Liver (tissue), 9 donors: ENCODE measurements around the gene ARHGAP12. TPM values are rescaled to one million over a fixed set of nuclear protein-coding genes. Genes with fewer than 3 reads are reported as not detected.

Source experiments
- DNase-seq: peaks from one replicate; pipeline ENCODE4 v3.0.0-alpha.2; 2017; ENCODE audit warnings: low spot score
- H3K27ac ChIP-seq, 2 donors: one replicate each; pipeline ENCODE4 v1.7.0; 2013; ENCODE audit warnings: inconsistent platforms in 2 of 2, low read length in 2 of 2, control low read depth in 1 of 2, low read depth in 1 of 2, mild to moderate bottlenecking in 1 of 2
- H3K27me3 ChIP-seq, 4 donors: one replicate each; pipeline versions ENCODE4 v1.6.1 to v1.7.0; 2013; ENCODE audit warnings: low read length in 3 of 4, inconsistent platforms in 1 of 4, mild to moderate bottlenecking in 1 of 4, moderate library complexity in 1 of 4; ENCODE audit not compliant: control insufficient read depth in 4 of 4, insufficient read depth in 4 of 4
- H3K36me3 ChIP-seq, 4 donors: one replicate each; pipeline versions ENCODE4 v1.6.1 to v1.7.0; 2013; ENCODE audit warnings: low read length in 3 of 4, mild to moderate bottlenecking in 3 of 4, low read depth in 1 of 4, moderate library complexity in 1 of 4; ENCODE audit not compliant: control insufficient read depth in 4 of 4, insufficient read depth in 3 of 4
- H3K4me1 ChIP-seq, 4 donors: one replicate each; pipeline versions ENCODE4 v1.6.1 to v1.7.0; 2013; ENCODE audit warnings: low read length in 3 of 4, mild to moderate bottlenecking in 3 of 4, moderate library complexity in 1 of 4; ENCODE audit not compliant: control insufficient read depth in 4 of 4, insufficient read depth in 4 of 4
- H3K4me3 ChIP-seq, 3 donors: one replicate each; pipeline versions ENCODE4 v1.6.1 to v1.7.0; 2013; ENCODE audit warnings: low read length in 3 of 3, control low read depth in 1 of 3, low read depth in 1 of 3, mild to moderate bottlenecking in 1 of 3
- H3K9ac ChIP-seq, 2 donors: one replicate each; pipeline ENCODE4 v1.7.0; 2013; ENCODE audit warnings: low read length in 2 of 2, mild to moderate bottlenecking in 2 of 2, moderate library complexity in 2 of 2, control low read depth in 1 of 2, low read depth in 1 of 2
- H3K9me3 ChIP-seq, 4 donors: one replicate each; pipeline versions ENCODE4 v1.6.1 to v1.7.0; 2013; ENCODE audit warnings: low read length in 3 of 4; ENCODE audit not compliant: control insufficient read depth in 4 of 4
- ATF3 ChIP-seq: IDR thresholded peaks from 2 replicates; pipeline ENCODE4 v1.6.1; 2016; ENCODE audit warnings: antibody characterized with exemption
- CTCF ChIP-seq: fragments of 150-350 bp; IDR thresholded peaks from 2 replicates; pipeline ENCODE4 v1.5.1; 2017; ENCODE audit warnings: improper control_type of control experiment, low read depth, low read length; ENCODE audit not compliant: missing input control
- FOXA1 ChIP-seq: IDR thresholded peaks from 2 replicates; pipeline ENCODE4 v1.6.1; 2016; ENCODE audit warnings: antibody characterized with exemption
- GABPA ChIP-seq, 2 donors: IDR thresholded peaks in 1 of 2; conservative IDR thresholded peaks in 1 of 2; 2 replicates each; pipeline ENCODE4 v1.6.1; 2016; ENCODE audit warnings: antibody characterized with exemption in 2 of 2, mild to moderate bottlenecking in 1 of 2, moderate library complexity in 1 of 2
- HNF4A ChIP-seq, 2 donors: conservative IDR thresholded peaks; 2 replicates each; pipeline ENCODE4 v1.6.1; 2016; ENCODE audit warnings: antibody characterized with exemption in 2 of 2, mild to moderate bottlenecking in 2 of 2
- HNF4G ChIP-seq: IDR thresholded peaks from 2 replicates; pipeline ENCODE4 v1.6.1; 2016; ENCODE audit warnings: antibody characterized with exemption
- JUND ChIP-seq, 2 donors: IDR thresholded peaks; 2 replicates each; pipeline ENCODE4 v1.6.1; 2016; ENCODE audit warnings: antibody characterized with exemption in 2 of 2
- MAX ChIP-seq: IDR thresholded peaks from 2 replicates; pipeline ENCODE4 v1.6.1; 2016; ENCODE audit warnings: antibody characterized with exemption
- NR2F2 ChIP-seq: IDR thresholded peaks from 2 replicates; pipeline ENCODE4 v1.6.1; 2016; ENCODE audit warnings: antibody characterized with exemption
- RAD21 ChIP-seq, 2 donors: IDR thresholded peaks; 2 replicates each; pipeline ENCODE4 v1.6.1; 2016; ENCODE audit warnings: antibody characterized with exemption in 2 of 2, mild to moderate bottlenecking in 2 of 2
- RXRA ChIP-seq, 2 donors: IDR thresholded peaks; 2 replicates each; pipeline ENCODE4 v1.6.1; 2017 to 2018; ENCODE audit warnings: antibody characterized with exemption in 2 of 2, mild to moderate bottlenecking in 1 of 2
- YY1 ChIP-seq: IDR thresholded peaks from 2 replicates; pipeline ENCODE4 v1.6.1; 2016; ENCODE audit warnings: antibody characterized with exemption, mild to moderate bottlenecking
- ZBTB33 ChIP-seq: IDR thresholded peaks from 2 replicates; pipeline ENCODE4 v1.6.1; 2016; ENCODE audit warnings: antibody characterized with exemption
- WGBS: extraction: QIAGEN DNeasy Blood & Tissue Kit; methylation state at CpG from one replicate; pipeline ENCODE4 v1.1.7; 2013; 5-methylcytosine and 5-hydroxymethylcytosine counted together
- polyA plus RNA-seq, 2 donors: library from polyadenylated mRNA; stranded (reverse) in 1 of 2; unstranded in 1 of 2; fragments of 200-250 nt in 1 of 2; fragments of >200 nt in 1 of 2; fragmentation: Nextera tagmentation in 1 of 2; extraction: Ambion mirVana in 1 of 2; gene quantifications; one replicate each; pipeline versions ENCODE4 v1.2.1 to v1.2.3, GENCODE V29; 2013 to 2015
- total RNA-seq, 2 donors: library from RNA; depleted of rRNA; stranded (reverse); fragments of >200 nt; gene quantifications; one replicate each; pipeline ENCODE4 v1.2.3, GENCODE V29; 2014
- donor health status: healthy.
- donor health status: healthy.
- donor health status: healthy.
- donor health status: healthy.
- donor health status: healthy.

Gene ARHGAP12
- total and polyA plus RNA-seq, 4 donors, result 7.0 to 29.1 (median 12.3) TPM

- Histone ChIP-seq H3K27me3 (no peaks in the 10 kb centered on the region), H3K9ac (no peak overlapping the region), H3K9me3 (no peaks in the 10 kb centered on the region), H3K4me3 (no peak overlapping the region), H3K4me1 (peaks cover 8 to 37% (median 17%) of the 10 kb centered on the region in 4 donors), H3K36me3 (no peaks in the 10 kb centered on the region), H3K27ac (no peak overlapping the region)
- no peak for DNase-seq
- 94% methylated on average over 3 of the region's 3 CpGs for WGBS
- no peak for TF ChIP-seq FOXA1
These were observed 5.2 kb downstream of the ARHGAP12 start for GRCh38 chr10:31923389-31923788.

GRCh38 chr10:31921031-31921430, 7.6 kb downstream of the ARHGAP12 start:
- H3K27me3 ChIP-seq, result no peaks in the 10 kb centered on the region
- no peak overlapping the region for H3K9ac ChIP-seq
- TF ChIP-seq CTCF (no peak), RAD21 (IDR thresholded peaks at IDR 0.05) (no peak), GABPA (IDR thresholded peaks at IDR 0.05 in 1 of 2, conservative IDR thresholded peaks at IDR 0.05 in 1 of 2) (no peak)
- peaks cover 0 to 19% (median 6%) of the 10 kb centered on the region in 4 donors for H3K4me1 ChIP-seq
- no peak for DNase-seq
- 62% methylated on average over 4 of the region's 4 CpGs for WGBS
- peak overlapping the region in 1 of 2 donors; percentile 23 for H3K27ac ChIP-seq
- H3K4me3 ChIP-seq, result no peak overlapping the region
- no peaks in the 10 kb centered on the region for H3K9me3 ChIP-seq
- no peaks in the 10 kb centered on the region for H3K36me3 ChIP-seq

- H3K27me3 ChIP-seq, result no peaks in the 10 kb centered on the region
- no peak for TF ChIP-seq JUND (IDR thresholded peaks at IDR 0.05)
- TF ChIP-seq NR2F2, result no peak
- TF ChIP-seq RXRA (IDR thresholded peaks at IDR 0.05), result no peak
- 58% methylated on average over 2 of the region's 2 CpGs for whole genome bisulfite sequencing
- no peak for DNase-seq
- no peaks in the 10 kb centered on the region for H3K36me3 ChIP-seq
- peaks cover 0 to 17% (median 5%) of the 10 kb centered on the region in 4 donors for H3K4me1 ChIP-seq
- H3K27ac ChIP-seq, result peak overlapping the region in 1 of 2 donors; percentile 23
- H3K4me3 ChIP-seq, result no peak overlapping the region
- H3K9me3 ChIP-seq, result no peaks in the 10 kb centered on the region
- no peak overlapping the region for H3K9ac ChIP-seq
These were observed 8.1 kb downstream of the ARHGAP12 start for GRCh38 chr10:31920538-31920937.

GRCh38 chr10:31918671-31919409, 9.8 kb downstream of the ARHGAP12 start:
- WGBS, result 88% methylated on average over 2 of the region's 2 CpGs
- Histone ChIP-seq H3K4me3 (no peak overlapping the region), H3K27me3 (no peaks in the 10 kb centered on the region), H3K4me1 (peaks cover 0 to 12% (median 6%) of the 10 kb centered on the region in 4 donors), H3K36me3 (no peaks in the 10 kb centered on the region), H3K27ac (no peak overlapping the region), H3K9ac (no peak overlapping the region), H3K9me3 (no peaks in the 10 kb centered on the region)
- no peak for TF ChIP-seq JUND (IDR thresholded peaks at IDR 0.05)
- TF ChIP-seq YY1, result no peak
- TF ChIP-seq HNF4A (conservative IDR thresholded peaks at IDR 0.05), result no peak
- TF ChIP-seq GABPA (IDR thresholded peaks at IDR 0.05 in 1 of 2, conservative IDR thresholded peaks at IDR 0.05 in 1 of 2), result no peak
- TF ChIP-seq ZBTB33, result no peak
- TF ChIP-seq HNF4G, result no peak
- no peak for TF ChIP-seq NR2F2
- no peak for TF ChIP-seq RXRA (IDR thresholded peaks at IDR 0.05)
- TF ChIP-seq ATF3, result no peak
- no peak for TF ChIP-seq MAX
- no peak for DNase-seq
